Suprapubic skin (tissue), 4 donors: ENCODE measurements around the gene PROC.

Source experiments
- POLR2A ChIP-seq, 2 donors: fragments of 450-650 bp; IDR thresholded peaks; one replicate each; pipeline ENCODE4 v1.6.1; 2017; ENCODE audit warnings: antibody characterized with exemption in 2 of 2, mild to moderate bottlenecking in 2 of 2, moderate library complexity in 2 of 2
- POLR2AphosphoS5 ChIP-seq, 3 donors: sonication (generic); formaldehyde crosslinking; IDR thresholded peaks; one replicate each; pipeline ENCODE4 v1.6.1; 2017; ENCODE audit warnings: antibody characterized with exemption in 3 of 3
- TF ChIP-seq, protein P1 (sequence below), 2 donors: fragments of 200-600 bp in 1 of 2; fragments of 450-650 bp in 1 of 2; sonication (generic) in 1 of 2; IDR thresholded peaks; one replicate each; pipeline ENCODE4 v1.5.1; 2016 to 2019; ENCODE audit warnings: antibody characterized with exemption in 2 of 2, mild to moderate bottlenecking in 1 of 2, moderate library complexity in 1 of 2

DNA sequence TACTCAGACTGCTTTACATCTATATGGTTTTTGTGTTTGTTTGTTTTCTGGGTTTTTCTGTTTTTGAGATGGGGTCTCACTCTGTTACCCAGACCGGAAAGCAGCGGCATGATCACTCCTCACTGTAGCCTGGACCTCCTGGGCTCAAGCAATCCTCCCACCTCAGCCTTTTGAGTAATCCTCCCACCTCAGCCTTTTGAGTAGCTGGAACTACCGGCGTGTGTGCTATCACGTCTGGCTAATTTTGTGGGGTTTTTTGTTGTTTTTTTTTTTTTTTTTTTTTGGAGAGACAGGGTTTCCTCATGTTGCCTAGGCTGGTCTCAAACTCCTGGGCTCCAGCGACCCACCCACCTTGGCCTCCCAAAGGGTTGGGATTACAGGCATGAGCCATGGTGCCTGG, 39.5 kb upstream of the PROC start:
- TF ChIP-seq, protein P1, sequence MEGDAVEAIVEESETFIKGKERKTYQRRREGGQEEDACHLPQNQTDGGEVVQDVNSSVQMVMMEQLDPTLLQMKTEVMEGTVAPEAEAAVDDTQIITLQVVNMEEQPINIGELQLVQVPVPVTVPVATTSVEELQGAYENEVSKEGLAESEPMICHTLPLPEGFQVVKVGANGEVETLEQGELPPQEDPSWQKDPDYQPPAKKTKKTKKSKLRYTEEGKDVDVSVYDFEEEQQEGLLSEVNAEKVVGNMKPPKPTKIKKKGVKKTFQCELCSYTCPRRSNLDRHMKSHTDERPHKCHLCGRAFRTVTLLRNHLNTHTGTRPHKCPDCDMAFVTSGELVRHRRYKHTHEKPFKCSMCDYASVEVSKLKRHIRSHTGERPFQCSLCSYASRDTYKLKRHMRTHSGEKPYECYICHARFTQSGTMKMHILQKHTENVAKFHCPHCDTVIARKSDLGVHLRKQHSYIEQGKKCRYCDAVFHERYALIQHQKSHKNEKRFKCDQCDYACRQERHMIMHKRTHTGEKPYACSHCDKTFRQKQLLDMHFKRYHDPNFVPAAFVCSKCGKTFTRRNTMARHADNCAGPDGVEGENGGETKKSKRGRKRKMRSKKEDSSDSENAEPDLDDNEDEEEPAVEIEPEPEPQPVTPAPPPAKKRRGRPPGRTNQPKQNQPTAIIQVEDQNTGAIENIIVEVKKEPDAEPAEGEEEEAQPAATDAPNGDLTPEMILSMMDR (IDR thresholded peaks at IDR 0.05) = no peak
- no peak for TF ChIP-seq POLR2AphosphoS5 (IDR thresholded peaks at IDR 0.05)
- no peak for TF ChIP-seq POLR2A (IDR thresholded peaks at IDR 0.05)
